HCT116 (cell line): ENCODE results near the gene CFDP1.

ENCODE experiments used
- EZH2phosphoT487 ChIP-seq: fragments of 200-600 bp; IDR thresholded peaks from 2 replicates; pipeline ENCODE4 v1.6.1; 2018; ENCODE audit warnings: antibody characterized with exemption, borderline replicate concordance
- REST ChIP-seq: IDR thresholded peaks from 2 replicates; pipeline ENCODE4 v1.6.1; 2012; ENCODE audit warnings: low read depth
- ZFX ChIP-seq: fragments of 450-650 bp; IDR thresholded peaks from 2 replicates; pipeline ENCODE4 v1.6.1; 2017
- TF ChIP-seq, protein P1 (sequence below), 3 experiments: fragments of 200-600 bp in 1 of 3; sonication (generic) in 1 of 3; IDR thresholded peaks in 2 of 3; conservative IDR thresholded peaks in 1 of 3; 2 replicates each; pipeline ENCODE4 v1.5.1; 2012 to 2017; ENCODE audit warnings: low read depth in 2 of 3, low read length in 2 of 3, antibody characterized with exemption in 1 of 3, borderline replicate concordance in 1 of 3, control low read depth in 1 of 3, mild to moderate bottlenecking in 1 of 3, mixed read lengths in 1 of 3, mixed run types in 1 of 3, moderate library complexity in 1 of 3; ENCODE audit not compliant: insufficient read depth in 1 of 3

DNA sequence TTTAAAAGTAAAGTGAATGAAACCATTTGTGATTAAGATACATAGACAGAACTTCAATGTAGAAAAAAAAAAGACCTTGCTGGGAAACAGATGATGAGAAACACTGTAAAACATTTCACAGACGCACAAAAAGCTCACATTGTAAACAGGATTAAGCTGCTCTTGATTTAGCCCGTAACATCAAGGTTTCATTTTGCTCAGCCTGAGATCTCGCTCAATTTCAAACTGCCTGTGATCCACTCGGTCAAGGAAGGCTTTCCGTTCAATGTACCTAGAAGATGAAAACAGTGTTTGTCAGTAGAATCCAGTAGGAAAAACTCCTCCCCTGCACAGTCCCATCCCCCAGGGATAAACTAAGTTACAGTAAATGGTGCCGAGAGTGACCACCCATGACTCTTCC is 139.5 kb downstream of the CFDP1 start:
- TF ChIP-seq EZH2phosphoT487 (no peak), REST (no peak), ZFX (no peak)
- TF ChIP-seq, protein P1, sequence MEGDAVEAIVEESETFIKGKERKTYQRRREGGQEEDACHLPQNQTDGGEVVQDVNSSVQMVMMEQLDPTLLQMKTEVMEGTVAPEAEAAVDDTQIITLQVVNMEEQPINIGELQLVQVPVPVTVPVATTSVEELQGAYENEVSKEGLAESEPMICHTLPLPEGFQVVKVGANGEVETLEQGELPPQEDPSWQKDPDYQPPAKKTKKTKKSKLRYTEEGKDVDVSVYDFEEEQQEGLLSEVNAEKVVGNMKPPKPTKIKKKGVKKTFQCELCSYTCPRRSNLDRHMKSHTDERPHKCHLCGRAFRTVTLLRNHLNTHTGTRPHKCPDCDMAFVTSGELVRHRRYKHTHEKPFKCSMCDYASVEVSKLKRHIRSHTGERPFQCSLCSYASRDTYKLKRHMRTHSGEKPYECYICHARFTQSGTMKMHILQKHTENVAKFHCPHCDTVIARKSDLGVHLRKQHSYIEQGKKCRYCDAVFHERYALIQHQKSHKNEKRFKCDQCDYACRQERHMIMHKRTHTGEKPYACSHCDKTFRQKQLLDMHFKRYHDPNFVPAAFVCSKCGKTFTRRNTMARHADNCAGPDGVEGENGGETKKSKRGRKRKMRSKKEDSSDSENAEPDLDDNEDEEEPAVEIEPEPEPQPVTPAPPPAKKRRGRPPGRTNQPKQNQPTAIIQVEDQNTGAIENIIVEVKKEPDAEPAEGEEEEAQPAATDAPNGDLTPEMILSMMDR (IDR thresholded peaks at IDR 0.05 in 2 of 3, conservative IDR thresholded peaks at IDR 0.05 in 1 of 3; ENCODE audit: borderline replicate concordance in 1 of 3, insufficient read depth in 1 of 3, low read depth in 2 of 3, low read length in 2 of 3), result no peak
